Liver (tissue), 9 donors: ENCODE data around the gene BTBD6. TPM values are rescaled to one million over a fixed set of nuclear protein-coding genes. Genes with fewer than 3 reads are reported as not detected.

Experiments
- DNase-seq: peaks from one replicate; pipeline ENCODE4 v3.0.0-alpha.2; 2017; ENCODE audit warnings: low spot score
- H3K27ac ChIP-seq, 2 donors: one replicate each; pipeline ENCODE4 v1.7.0; 2013; ENCODE audit warnings: inconsistent platforms in 2 of 2, low read length in 2 of 2, control low read depth in 1 of 2, low read depth in 1 of 2, mild to moderate bottlenecking in 1 of 2
- H3K27me3 ChIP-seq, 4 donors: one replicate each; pipeline versions ENCODE4 v1.6.1 to v1.7.0; 2013; ENCODE audit warnings: low read length in 3 of 4, inconsistent platforms in 1 of 4, mild to moderate bottlenecking in 1 of 4, moderate library complexity in 1 of 4; ENCODE audit not compliant: control insufficient read depth in 4 of 4, insufficient read depth in 4 of 4
- H3K36me3 ChIP-seq, 4 donors: one replicate each; pipeline versions ENCODE4 v1.6.1 to v1.7.0; 2013; ENCODE audit warnings: low read length in 3 of 4, mild to moderate bottlenecking in 3 of 4, low read depth in 1 of 4, moderate library complexity in 1 of 4; ENCODE audit not compliant: control insufficient read depth in 4 of 4, insufficient read depth in 3 of 4
- H3K4me1 ChIP-seq, 4 donors: one replicate each; pipeline versions ENCODE4 v1.6.1 to v1.7.0; 2013; ENCODE audit warnings: low read length in 3 of 4, mild to moderate bottlenecking in 3 of 4, moderate library complexity in 1 of 4; ENCODE audit not compliant: control insufficient read depth in 4 of 4, insufficient read depth in 4 of 4
- H3K4me3 ChIP-seq, 3 donors: one replicate each; pipeline versions ENCODE4 v1.6.1 to v1.7.0; 2013; ENCODE audit warnings: low read length in 3 of 3, control low read depth in 1 of 3, low read depth in 1 of 3, mild to moderate bottlenecking in 1 of 3
- H3K9ac ChIP-seq, 2 donors: one replicate each; pipeline ENCODE4 v1.7.0; 2013; ENCODE audit warnings: low read length in 2 of 2, mild to moderate bottlenecking in 2 of 2, moderate library complexity in 2 of 2, control low read depth in 1 of 2, low read depth in 1 of 2
- H3K9me3 ChIP-seq, 4 donors: one replicate each; pipeline versions ENCODE4 v1.6.1 to v1.7.0; 2013; ENCODE audit warnings: low read length in 3 of 4; ENCODE audit not compliant: control insufficient read depth in 4 of 4
- EGR1 ChIP-seq, 2 donors: IDR thresholded peaks; 2 replicates each; pipeline ENCODE4 v1.6.1; 2016 to 2018; ENCODE audit warnings: antibody characterized with exemption in 2 of 2, low read depth in 2 of 2
- FOXA1 ChIP-seq: IDR thresholded peaks from 2 replicates; pipeline ENCODE4 v1.6.1; 2016; ENCODE audit warnings: antibody characterized with exemption
- FOXA2 ChIP-seq: IDR thresholded peaks from 2 replicates; pipeline ENCODE4 v1.6.1; 2016; ENCODE audit warnings: antibody characterized with exemption
- GABPA ChIP-seq, 2 donors: IDR thresholded peaks in 1 of 2; conservative IDR thresholded peaks in 1 of 2; 2 replicates each; pipeline ENCODE4 v1.6.1; 2016; ENCODE audit warnings: antibody characterized with exemption in 2 of 2, mild to moderate bottlenecking in 1 of 2, moderate library complexity in 1 of 2
- HNF4A ChIP-seq, 2 donors: conservative IDR thresholded peaks; 2 replicates each; pipeline ENCODE4 v1.6.1; 2016; ENCODE audit warnings: antibody characterized with exemption in 2 of 2, mild to moderate bottlenecking in 2 of 2
- HNF4G ChIP-seq: IDR thresholded peaks from 2 replicates; pipeline ENCODE4 v1.6.1; 2016; ENCODE audit warnings: antibody characterized with exemption
- JUND ChIP-seq, 2 donors: IDR thresholded peaks; 2 replicates each; pipeline ENCODE4 v1.6.1; 2016; ENCODE audit warnings: antibody characterized with exemption in 2 of 2
- NR2F2 ChIP-seq: IDR thresholded peaks from 2 replicates; pipeline ENCODE4 v1.6.1; 2016; ENCODE audit warnings: antibody characterized with exemption
- RAD21 ChIP-seq, 2 donors: IDR thresholded peaks; 2 replicates each; pipeline ENCODE4 v1.6.1; 2016; ENCODE audit warnings: antibody characterized with exemption in 2 of 2, mild to moderate bottlenecking in 2 of 2
- RXRA ChIP-seq, 2 donors: IDR thresholded peaks; 2 replicates each; pipeline ENCODE4 v1.6.1; 2017 to 2018; ENCODE audit warnings: antibody characterized with exemption in 2 of 2, mild to moderate bottlenecking in 1 of 2
- SP1 ChIP-seq: IDR thresholded peaks from 2 replicates; pipeline ENCODE4 v1.6.1; 2018; ENCODE audit warnings: antibody characterized with exemption, mild to moderate bottlenecking
- TAF1 ChIP-seq: conservative IDR thresholded peaks from 2 replicates; pipeline ENCODE4 v1.6.1; 2016; ENCODE audit warnings: antibody characterized with exemption, mild to moderate bottlenecking
- YY1 ChIP-seq: IDR thresholded peaks from 2 replicates; pipeline ENCODE4 v1.6.1; 2016; ENCODE audit warnings: antibody characterized with exemption, mild to moderate bottlenecking
- WGBS: extraction: QIAGEN DNeasy Blood & Tissue Kit; methylation state at CpG from one replicate; pipeline ENCODE4 v1.1.7; 2013; 5-methylcytosine and 5-hydroxymethylcytosine counted together
- polyA plus RNA-seq, 2 donors: library from polyadenylated mRNA; stranded (reverse) in 1 of 2; unstranded in 1 of 2; fragments of 200-250 nt in 1 of 2; fragments of >200 nt in 1 of 2; fragmentation: Nextera tagmentation in 1 of 2; extraction: Ambion mirVana in 1 of 2; gene quantifications; one replicate each; pipeline versions ENCODE4 v1.2.1 to v1.2.3, GENCODE V29; 2013 to 2015
- total RNA-seq, 2 donors: library from RNA; depleted of rRNA; stranded (reverse); fragments of >200 nt; gene quantifications; one replicate each; pipeline ENCODE4 v1.2.3, GENCODE V29; 2014
- TF ChIP-seq, protein P1 (sequence below): IDR thresholded peaks from 2 replicates; pipeline ENCODE4 v1.6.1; 2016; ENCODE audit warnings: antibody characterized with exemption
- TF ChIP-seq, protein P2 (sequence below): fragments of 150-350 bp; IDR thresholded peaks from 2 replicates; pipeline ENCODE4 v1.5.1; 2017; ENCODE audit warnings: improper control_type of control experiment, low read depth, low read length; ENCODE audit not compliant: missing input control
- TF ChIP-seq, protein P3 (sequence below): IDR thresholded peaks from 2 replicates; pipeline ENCODE4 v1.6.1; 2016; ENCODE audit warnings: antibody characterized with exemption, mild to moderate bottlenecking
- TF ChIP-seq, protein P4 (sequence below): IDR thresholded peaks from 2 replicates; pipeline ENCODE4 v1.6.1; 2016; ENCODE audit warnings: antibody characterized with exemption
- TF ChIP-seq, protein P5 (sequence below): IDR thresholded peaks from 2 replicates; pipeline ENCODE4 v1.6.1; 2016; ENCODE audit warnings: antibody characterized with exemption
- donor health status: healthy.
- donor health status: healthy.
- donor health status: healthy.
- donor health status: healthy.
- donor health status: healthy.

BTBD6 gene
- total and polyA plus RNA-seq, 4 donors = 5.8 to 18.1 (median 16.7) TPM

DNA sequence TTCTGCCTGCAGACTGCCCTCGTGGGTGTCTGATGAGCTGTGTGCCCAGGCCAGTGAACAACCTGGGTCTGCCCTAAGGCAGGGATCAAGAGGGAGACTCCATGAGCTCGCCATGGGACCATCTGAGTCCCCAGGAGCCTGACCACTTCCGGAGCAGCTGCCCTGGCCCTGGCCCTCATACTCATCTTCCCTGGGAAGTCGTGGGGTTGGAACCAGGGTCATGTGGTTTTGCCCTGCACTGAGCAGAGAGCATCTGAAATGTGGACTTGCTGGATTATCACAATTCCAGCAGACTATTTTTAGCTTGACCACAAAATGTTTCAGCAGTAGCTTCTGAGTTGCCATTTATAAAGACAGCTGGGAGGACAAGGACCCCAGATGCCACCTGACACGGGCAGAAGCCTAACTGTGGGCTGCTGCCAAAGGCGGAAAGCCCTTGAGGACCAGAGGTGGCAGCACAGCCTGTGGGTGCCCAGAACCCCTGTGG lies 6.7 kb downstream of the BTBD6 start:
- TF ChIP-seq, protein P1, sequence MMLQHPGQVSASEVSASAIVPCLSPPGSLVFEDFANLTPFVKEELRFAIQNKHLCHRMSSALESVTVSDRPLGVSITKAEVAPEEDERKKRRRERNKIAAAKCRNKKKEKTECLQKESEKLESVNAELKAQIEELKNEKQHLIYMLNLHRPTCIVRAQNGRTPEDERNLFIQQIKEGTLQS = no peak
- TF ChIP-seq NR2F2 (no peak), GABPA (IDR thresholded peaks at IDR 0.05 in 1 of 2, conservative IDR thresholded peaks at IDR 0.05 in 1 of 2) (no peak), HNF4G (no peak), JUND (IDR thresholded peaks at IDR 0.05) (no peak), RXRA (IDR thresholded peaks at IDR 0.05) (no peak), HNF4A (conservative IDR thresholded peaks at IDR 0.05) (no peak), RAD21 (IDR thresholded peaks at IDR 0.05) (no peak), FOXA1 (no peak), YY1 (no peak), EGR1 (IDR thresholded peaks at IDR 0.05; ENCODE audit: low read depth in 2 of 2) (no peak), SP1 (no peak), FOXA2 (no peak), TAF1 (no peak)
- TF ChIP-seq, protein P2, sequence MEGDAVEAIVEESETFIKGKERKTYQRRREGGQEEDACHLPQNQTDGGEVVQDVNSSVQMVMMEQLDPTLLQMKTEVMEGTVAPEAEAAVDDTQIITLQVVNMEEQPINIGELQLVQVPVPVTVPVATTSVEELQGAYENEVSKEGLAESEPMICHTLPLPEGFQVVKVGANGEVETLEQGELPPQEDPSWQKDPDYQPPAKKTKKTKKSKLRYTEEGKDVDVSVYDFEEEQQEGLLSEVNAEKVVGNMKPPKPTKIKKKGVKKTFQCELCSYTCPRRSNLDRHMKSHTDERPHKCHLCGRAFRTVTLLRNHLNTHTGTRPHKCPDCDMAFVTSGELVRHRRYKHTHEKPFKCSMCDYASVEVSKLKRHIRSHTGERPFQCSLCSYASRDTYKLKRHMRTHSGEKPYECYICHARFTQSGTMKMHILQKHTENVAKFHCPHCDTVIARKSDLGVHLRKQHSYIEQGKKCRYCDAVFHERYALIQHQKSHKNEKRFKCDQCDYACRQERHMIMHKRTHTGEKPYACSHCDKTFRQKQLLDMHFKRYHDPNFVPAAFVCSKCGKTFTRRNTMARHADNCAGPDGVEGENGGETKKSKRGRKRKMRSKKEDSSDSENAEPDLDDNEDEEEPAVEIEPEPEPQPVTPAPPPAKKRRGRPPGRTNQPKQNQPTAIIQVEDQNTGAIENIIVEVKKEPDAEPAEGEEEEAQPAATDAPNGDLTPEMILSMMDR = no peak
- TF ChIP-seq, protein P3, sequence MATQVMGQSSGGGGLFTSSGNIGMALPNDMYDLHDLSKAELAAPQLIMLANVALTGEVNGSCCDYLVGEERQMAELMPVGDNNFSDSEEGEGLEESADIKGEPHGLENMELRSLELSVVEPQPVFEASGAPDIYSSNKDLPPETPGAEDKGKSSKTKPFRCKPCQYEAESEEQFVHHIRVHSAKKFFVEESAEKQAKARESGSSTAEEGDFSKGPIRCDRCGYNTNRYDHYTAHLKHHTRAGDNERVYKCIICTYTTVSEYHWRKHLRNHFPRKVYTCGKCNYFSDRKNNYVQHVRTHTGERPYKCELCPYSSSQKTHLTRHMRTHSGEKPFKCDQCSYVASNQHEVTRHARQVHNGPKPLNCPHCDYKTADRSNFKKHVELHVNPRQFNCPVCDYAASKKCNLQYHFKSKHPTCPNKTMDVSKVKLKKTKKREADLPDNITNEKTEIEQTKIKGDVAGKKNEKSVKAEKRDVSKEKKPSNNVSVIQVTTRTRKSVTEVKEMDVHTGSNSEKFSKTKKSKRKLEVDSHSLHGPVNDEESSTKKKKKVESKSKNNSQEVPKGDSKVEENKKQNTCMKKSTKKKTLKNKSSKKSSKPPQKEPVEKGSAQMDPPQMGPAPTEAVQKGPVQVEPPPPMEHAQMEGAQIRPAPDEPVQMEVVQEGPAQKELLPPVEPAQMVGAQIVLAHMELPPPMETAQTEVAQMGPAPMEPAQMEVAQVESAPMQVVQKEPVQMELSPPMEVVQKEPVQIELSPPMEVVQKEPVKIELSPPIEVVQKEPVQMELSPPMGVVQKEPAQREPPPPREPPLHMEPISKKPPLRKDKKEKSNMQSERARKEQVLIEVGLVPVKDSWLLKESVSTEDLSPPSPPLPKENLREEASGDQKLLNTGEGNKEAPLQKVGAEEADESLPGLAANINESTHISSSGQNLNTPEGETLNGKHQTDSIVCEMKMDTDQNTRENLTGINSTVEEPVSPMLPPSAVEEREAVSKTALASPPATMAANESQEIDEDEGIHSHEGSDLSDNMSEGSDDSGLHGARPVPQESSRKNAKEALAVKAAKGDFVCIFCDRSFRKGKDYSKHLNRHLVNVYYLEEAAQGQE = no peak
- TF ChIP-seq, protein P4, sequence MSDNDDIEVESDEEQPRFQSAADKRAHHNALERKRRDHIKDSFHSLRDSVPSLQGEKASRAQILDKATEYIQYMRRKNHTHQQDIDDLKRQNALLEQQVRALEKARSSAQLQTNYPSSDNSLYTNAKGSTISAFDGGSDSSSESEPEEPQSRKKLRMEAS = no peak
- TF ChIP-seq, protein P5, sequence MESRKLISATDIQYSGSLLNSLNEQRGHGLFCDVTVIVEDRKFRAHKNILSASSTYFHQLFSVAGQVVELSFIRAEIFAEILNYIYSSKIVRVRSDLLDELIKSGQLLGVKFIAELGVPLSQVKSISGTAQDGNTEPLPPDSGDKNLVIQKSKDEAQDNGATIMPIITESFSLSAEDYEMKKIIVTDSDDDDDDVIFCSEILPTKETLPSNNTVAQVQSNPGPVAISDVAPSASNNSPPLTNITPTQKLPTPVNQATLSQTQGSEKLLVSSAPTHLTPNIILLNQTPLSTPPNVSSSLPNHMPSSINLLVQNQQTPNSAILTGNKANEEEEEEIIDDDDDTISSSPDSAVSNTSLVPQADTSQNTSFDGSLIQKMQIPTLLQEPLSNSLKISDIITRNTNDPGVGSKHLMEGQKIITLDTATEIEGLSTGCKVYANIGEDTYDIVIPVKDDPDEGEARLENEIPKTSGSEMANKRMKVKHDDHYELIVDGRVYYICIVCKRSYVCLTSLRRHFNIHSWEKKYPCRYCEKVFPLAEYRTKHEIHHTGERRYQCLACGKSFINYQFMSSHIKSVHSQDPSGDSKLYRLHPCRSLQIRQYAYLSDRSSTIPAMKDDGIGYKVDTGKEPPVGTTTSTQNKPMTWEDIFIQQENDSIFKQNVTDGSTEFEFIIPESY = no peak
- H3K9ac ChIP-seq = no peak overlapping the region
- no peak for DNase-seq
- H3K4me1 ChIP-seq = no peaks in the 10 kb centered on the region
- H3K9me3 ChIP-seq = no peaks in the 10 kb centered on the region
- H3K36me3 ChIP-seq = peaks cover 0 to 19% (median 6%) of the 10 kb centered on the region in 4 donors
- H3K4me3 ChIP-seq = no peak overlapping the region
- 87% methylated on average over 6 of the region's 6 CpGs for WGBS
- H3K27me3 ChIP-seq = no peaks in the 10 kb centered on the region
- H3K27ac ChIP-seq = no peak overlapping the region
